ENCODE results near the gene ZC3H11A.
A peak's percentile ranks its signal among the peaks of the same experiment; 100 is the strongest.
"Not testable (repeated sequence)": the region's sequence is repeated elsewhere in the genome, so short reads cannot be mapped to it uniquely, and the experiment has no call there.

ZC3H11A gene

GRCh38 chr1:203795441-203796235 is at the start of gene ZC3H11A, which contains the start of gene ZBED6:
Gene ZC3H11A (plus strand): TSS chr1:203795623. CDS start chr1:203817071, 21,448 bp downstream.
Gene ZBED6 (plus strand): TSS chr1:203795623. CDS start chr1:203797523, 1,900 bp downstream.
- DNase-seq (ENCODE audit: low read depth in 2 of 2, low spot score in 1 of 2) = peak; percentile 97 to 98

GRCh38 chr1:203746281-203746680 is 49.1 kb upstream of the ZC3H11A start:
- no peak for DNase-seq (ENCODE audit: low read depth in 2 of 2, low spot score in 1 of 2)

GRCh38 chr1:203751051-203751450 is 44.4 kb upstream of the ZC3H11A start:
- DNase-seq (ENCODE audit: low read depth in 2 of 2, low spot score in 1 of 2) = no peak

GRCh38 chr1:203751618-203752361 is 43.6 kb upstream of the ZC3H11A start:
- not testable (repeated sequence) for DNase-seq (ENCODE audit: low read depth in 2 of 2, low spot score in 1 of 2)

- no peak for DNase-seq (ENCODE audit: low read depth in 2 of 2, low spot score in 1 of 2)
Observed at GRCh38 chr1:203754455-203754864, 41.0 kb upstream of the ZC3H11A start.

GRCh38 chr1:203756036-203756435 is 39.4 kb upstream of the ZC3H11A start:
- DNase-seq (ENCODE audit: low read depth in 2 of 2, low spot score in 1 of 2) = no peak

GRCh38 chr1:203758749-203759148 is 36.7 kb upstream of the ZC3H11A start:
- not testable (repeated sequence) for DNase-seq (ENCODE audit: low read depth in 2 of 2, low spot score in 1 of 2)

GRCh38 chr1:203760506-203760905 is 34.9 kb upstream of the ZC3H11A start:
- DNase-seq (ENCODE audit: low read depth in 2 of 2, low spot score in 1 of 2) = no peak

- not testable (repeated sequence) for DNase-seq (ENCODE audit: low read depth in 2 of 2, low spot score in 1 of 2)
Observed at GRCh38 chr1:203761958-203762357, 33.5 kb upstream of the ZC3H11A start.

- DNase-seq (ENCODE audit: low read depth in 2 of 2, low spot score in 1 of 2) = no peak
Observed at GRCh38 chr1:203763505-203763904, 31.9 kb upstream of the ZC3H11A start.

GRCh38 chr1:203764105-203765028 is 31.1 kb upstream of the ZC3H11A start:
- DNase-seq (ENCODE audit: low read depth in 2 of 2, low spot score in 1 of 2) = no peak

GRCh38 chr1:203765029-203765837 is 30.2 kb upstream of the ZC3H11A start, which contains the start of gene LAX1:
Gene LAX1 (plus strand): TSS chr1:203765183. CDS start chr1:203765566, 383 bp downstream.
- peak; percentile 66 to 68 for DNase-seq (ENCODE audit: low read depth in 2 of 2, low spot score in 1 of 2)

- DNase-seq (ENCODE audit: low read depth in 2 of 2, low spot score in 1 of 2) = no peak
Observed at GRCh38 chr1:203768256-203768655, 27.2 kb upstream of the ZC3H11A start.

- DNase-seq (ENCODE audit: low read depth in 2 of 2, low spot score in 1 of 2) = no peak
Observed at GRCh38 chr1:203769505-203770343, 25.7 kb upstream of the ZC3H11A start.

- DNase-seq (ENCODE audit: low read depth in 2 of 2, low spot score in 1 of 2) = no peak
Observed at GRCh38 chr1:203771901-203772301, 23.5 kb upstream of the ZC3H11A start.

GRCh38 chr1:203772836-203773235 is 22.6 kb upstream of the ZC3H11A start:
- no peak for DNase-seq (ENCODE audit: low read depth in 2 of 2, low spot score in 1 of 2)

GRCh38 chr1:203776636-203777035 is 18.8 kb upstream of the ZC3H11A start:
- no peak for DNase-seq (ENCODE audit: low read depth in 2 of 2, low spot score in 1 of 2)

GRCh38 chr1:203777596-203777995 is 17.8 kb upstream of the ZC3H11A start:
- no peak for DNase-seq (ENCODE audit: low read depth in 2 of 2, low spot score in 1 of 2)

GRCh38 chr1:203778146-203778545 is 17.3 kb upstream of the ZC3H11A start:
- no peak for DNase-seq (ENCODE audit: low read depth in 2 of 2, low spot score in 1 of 2)
